Mesenchymal stem cell (in vitro differentiated cells and primary cell): ENCODE data around the gene TMEM63B.
A peak's percentile ranks its signal among the peaks of the same experiment; 100 is the strongest.

Source experiments
- DNase-seq: peaks from one replicate; pipeline ENCODE4 v3.0.0-alpha.2; 2013
- H2AFZ ChIP-seq: one replicate; pipeline ENCODE4 v1.6.1; 2013; ENCODE audit warnings: low read depth, mild to moderate bottlenecking, control low read depth, inconsistent platforms, low read length, moderate library complexity
- H2AK5ac ChIP-seq: 2 replicates; pipeline ENCODE4 v1.6.1; 2013; ENCODE audit warnings: low read length, moderate library complexity, mild to moderate bottlenecking, inconsistent platforms; ENCODE audit not compliant: severe bottlenecking
- H2BK120ac ChIP-seq: one replicate; pipeline ENCODE4 v1.6.1; 2013; ENCODE audit warnings: low read depth, mild to moderate bottlenecking, inconsistent platforms, low read length, moderate library complexity
- H2BK12ac ChIP-seq, 2 experiments: one replicate each; pipeline ENCODE4 v1.6.1; 2013; ENCODE audit warnings: inconsistent platforms in 2 of 2, low read length in 2 of 2, mild to moderate bottlenecking in 2 of 2, moderate library complexity in 2 of 2, control low read depth in 1 of 2
- H2BK15ac ChIP-seq: one replicate; pipeline ENCODE4 v1.6.1; 2013; ENCODE audit warnings: mild to moderate bottlenecking, low read depth, inconsistent platforms; ENCODE audit not compliant: poor library complexity, severe bottlenecking
- H2BK5ac ChIP-seq: 2 replicates; pipeline ENCODE4 v1.6.1; 2013; ENCODE audit warnings: low read depth, mild to moderate bottlenecking, low read length, control low read depth, inconsistent platforms; ENCODE audit not compliant: poor library complexity, severe bottlenecking
- H3K14ac ChIP-seq, 2 experiments: one replicate each; pipeline ENCODE4 v1.6.1; 2013; ENCODE audit warnings: inconsistent platforms in 2 of 2, low read length in 2 of 2, control low read depth in 1 of 2, mild to moderate bottlenecking in 1 of 2, moderate library complexity in 1 of 2
- H3K18ac ChIP-seq, 2 experiments: one replicate each; pipeline ENCODE4 v1.6.1; 2013; ENCODE audit warnings: inconsistent platforms in 2 of 2, low read length in 2 of 2, control low read depth in 1 of 2, low read depth in 1 of 2, mild to moderate bottlenecking in 1 of 2
- H3K23ac ChIP-seq, 2 experiments: one replicate each; pipeline ENCODE4 v1.6.1; 2013; ENCODE audit warnings: inconsistent platforms in 2 of 2, low read length in 2 of 2, mild to moderate bottlenecking in 2 of 2, moderate library complexity in 2 of 2, control low read depth in 1 of 2
- H3K27ac ChIP-seq: 2 replicates; pipeline ENCODE4 v1.5.1; 2013; ENCODE audit warnings: mild to moderate bottlenecking, moderate library complexity, low read length, control low read depth, inconsistent platforms; ENCODE audit not compliant: poor library complexity, severe bottlenecking
- H3K27me3 ChIP-seq, 2 experiments: 2 replicates each; pipeline versions ENCODE4 v1.6.1 to v1.7.0; 2013; ENCODE audit warnings: low read length in 2 of 2, mild to moderate bottlenecking in 2 of 2, moderate library complexity in 2 of 2, control low read depth in 1 of 2, inconsistent platforms in 1 of 2; ENCODE audit not compliant: control insufficient read depth in 1 of 2, insufficient read depth in 1 of 2
- H3K36me3 ChIP-seq, 2 experiments: 2 replicates each; pipeline versions ENCODE4 v1.6.1 to v1.7.0; 2013; ENCODE audit warnings: low read length in 2 of 2, control low read depth in 1 of 2, inconsistent platforms in 1 of 2, low read depth in 1 of 2, mild to moderate bottlenecking in 1 of 2; ENCODE audit not compliant: insufficient read depth in 2 of 2, control insufficient read depth in 1 of 2
- H3K4ac ChIP-seq, 2 experiments: one replicate each; pipeline ENCODE4 v1.6.1; 2013; ENCODE audit warnings: inconsistent platforms in 2 of 2, low read length in 2 of 2, mild to moderate bottlenecking in 2 of 2, moderate library complexity in 2 of 2, control low read depth in 1 of 2, low read depth in 1 of 2
- H3K4me1 ChIP-seq: 2 replicates; pipeline ENCODE4 v1.6.1; 2013; ENCODE audit warnings: low read depth, low read length, control low read depth; ENCODE audit not compliant: control insufficient read depth, insufficient read depth
- H3K4me2 ChIP-seq: 2 replicates; pipeline ENCODE4 v1.6.1; 2013; ENCODE audit warnings: low read length, mild to moderate bottlenecking, inconsistent platforms; ENCODE audit not compliant: poor library complexity, severe bottlenecking
- H3K4me3 ChIP-seq, 2 experiments: 2 replicates each; pipeline versions ENCODE4 v1.5.1 to v1.7.0; 2013; ENCODE audit warnings: low read length in 2 of 2, mild to moderate bottlenecking in 2 of 2, control low read depth in 1 of 2, low read depth in 1 of 2; ENCODE audit not compliant: insufficient read depth in 1 of 2
- H3K79me1 ChIP-seq: replicated peaks from 2 replicates; pipeline ENCODE4 v1.6.1; 2013; ENCODE audit warnings: mild to moderate bottlenecking, control low read depth, low read length, inconsistent platforms; ENCODE audit not compliant: poor library complexity, severe bottlenecking
- H3K9ac ChIP-seq: 2 replicates; pipeline ENCODE4 v1.7.0; 2013; ENCODE audit warnings: mild to moderate bottlenecking, low read length, moderate library complexity
- H3K9me3 ChIP-seq: 2 replicates; pipeline ENCODE4 v1.7.0; 2013; ENCODE audit warnings: mild to moderate bottlenecking, low read length; ENCODE audit not compliant: control insufficient read depth
- H4K8ac ChIP-seq: one replicate; pipeline ENCODE4 v1.6.1; 2013; ENCODE audit warnings: inconsistent platforms, mild to moderate bottlenecking, low read length, moderate library complexity
- H4K91ac ChIP-seq: one replicate; pipeline ENCODE4 v1.6.1; 2013; ENCODE audit warnings: mild to moderate bottlenecking, low read length, inconsistent platforms
- WGBS: methylation state at CpG from one replicate; pipeline ENCODE4 v1.1.7; 2013; ENCODE audit warnings: mixed read lengths; 5-methylcytosine and 5-hydroxymethylcytosine counted together

Gene TMEM63B

GRCh38 chr6:44110005-44110676 is 17.2 kb upstream of the TMEM63B start:
- no peak overlapping the region for H3K27ac ChIP-seq
- H3K36me3 ChIP-seq = peaks cover 53 to 75% of the 10 kb centered on the region in 2 experiments
- DNase-seq = no peak
- peaks cover 33% of the 10 kb centered on the region for H3K4me1 ChIP-seq
- no peak overlapping the region for H2BK5ac ChIP-seq
- no peak overlapping the region for H2BK120ac ChIP-seq
- H2BK15ac ChIP-seq = no peak overlapping the region
- H3K23ac ChIP-seq = no peak overlapping the region
- no peak overlapping the region for H3K14ac ChIP-seq
- H3K4me2 ChIP-seq = no peak overlapping the region
- H2AK5ac ChIP-seq = no peak overlapping the region
- no peak overlapping the region for H2AFZ ChIP-seq
- no peak overlapping the region for H3K4me3 ChIP-seq
- H3K18ac ChIP-seq = no peak overlapping the region
- no peak overlapping the region for H2BK12ac ChIP-seq
- 89% methylated on average over 6 of the region's 6 CpGs for WGBS
- H3K79me1 ChIP-seq = peaks cover 51% of the 10 kb centered on the region
- no peak overlapping the region for H4K8ac ChIP-seq
- H4K91ac ChIP-seq = no peak overlapping the region
- H3K9ac ChIP-seq = no peak overlapping the region
- H3K27me3 ChIP-seq = no peaks in the 10 kb centered on the region
- no peak overlapping the region for H3K4ac ChIP-seq
- no peaks in the 10 kb centered on the region for H3K9me3 ChIP-seq

- peaks cover 35% of the 10 kb centered on the region for H3K4me1 ChIP-seq
- H3K18ac ChIP-seq = no peak overlapping the region
- no peak overlapping the region for H3K27ac ChIP-seq
- H3K79me1 ChIP-seq = peaks cover 47% of the 10 kb centered on the region
- H4K8ac ChIP-seq = no peak overlapping the region
- H3K4me3 ChIP-seq = no peak overlapping the region
- H3K23ac ChIP-seq = no peak overlapping the region
- H3K4ac ChIP-seq = no peak overlapping the region
- no peak overlapping the region for H2BK120ac ChIP-seq
- no peak overlapping the region for H3K9ac ChIP-seq
- no peak overlapping the region for H3K14ac ChIP-seq
- no peak overlapping the region for H4K91ac ChIP-seq
- H2BK5ac ChIP-seq = no peak overlapping the region
- DNase-seq = no peak
- H3K36me3 ChIP-seq = peaks cover 49 to 80% of the 10 kb centered on the region in 2 experiments
- H3K4me2 ChIP-seq = no peak overlapping the region
- no peak overlapping the region for H2AFZ ChIP-seq
- no peak overlapping the region for H2AK5ac ChIP-seq
- H2BK15ac ChIP-seq = no peak overlapping the region
- no peaks in the 10 kb centered on the region for H3K9me3 ChIP-seq
- WGBS = 97% methylated on average over 3 of the region's 3 CpGs
- H3K27me3 ChIP-seq = no peaks in the 10 kb centered on the region
- no peak overlapping the region for H2BK12ac ChIP-seq
Measured at GRCh38 chr6:44110966-44111365, 16.4 kb upstream of the TMEM63B start.

- Histone ChIP-seq H4K8ac (no peak overlapping the region), H2AK5ac (no peak overlapping the region), H3K18ac (no peak overlapping the region), H2BK12ac (no peak overlapping the region), H2BK15ac (no peak overlapping the region), H3K9ac (no peak overlapping the region), H3K14ac (no peak overlapping the region), H2BK120ac (no peak overlapping the region), H3K4me2 (no peak overlapping the region), H3K27ac (no peak overlapping the region), H3K27me3 (no peaks in the 10 kb centered on the region), H3K36me3 (peaks cover 47 to 73% of the 10 kb centered on the region in 2 experiments), H3K79me1 (peaks cover 44% of the 10 kb centered on the region), H3K9me3 (no peaks in the 10 kb centered on the region), H2AFZ (no peak overlapping the region), H4K91ac (no peak overlapping the region), H3K4ac (no peak overlapping the region), H3K4me1 (peaks cover 35% of the 10 kb centered on the region), H2BK5ac (no peak overlapping the region), H3K23ac (no peak overlapping the region), H3K4me3 (no peak overlapping the region)
- 90% methylated on average over 6 of the region's 6 CpGs for WGBS
- DNase-seq = no peak
Measured at GRCh38 chr6:44111434-44112417, 15.6 kb upstream of the TMEM63B start.

- Histone ChIP-seq H2BK12ac (no peak overlapping the region), H3K27me3 (no peaks in the 10 kb centered on the region), H3K4me1 (peaks cover 34% of the 10 kb centered on the region), H2AFZ (no peak overlapping the region), H2AK5ac (peak overlapping the region; percentile 21), H3K9me3 (no peaks in the 10 kb centered on the region), H3K27ac (no peak overlapping the region), H3K14ac (no peak overlapping the region), H3K4me3 (no peak overlapping the region), H4K8ac (no peak overlapping the region), H3K9ac (no peak overlapping the region), H4K91ac (no peak overlapping the region), H2BK120ac (no peak overlapping the region), H3K36me3 (peaks cover 38 to 62% of the 10 kb centered on the region in 2 experiments), H2BK5ac (no peak overlapping the region), H3K23ac (no peak overlapping the region), H3K18ac (no peak overlapping the region), H3K4me2 (no peak overlapping the region), H3K4ac (no peak overlapping the region), H2BK15ac (no peak overlapping the region), H3K79me1 (peaks cover 33% of the 10 kb centered on the region)
- no peak for DNase-seq
- WGBS = 74% methylated on average over 3 of the region's 3 CpGs
Measured at GRCh38 chr6:44113414-44113813, 13.9 kb upstream of the TMEM63B start.
